HepG2 (cell line): ENCODE results near the gene FEM1C. TPM values are rescaled to one million over a fixed set of nuclear protein-coding genes. Genes with fewer than 3 reads are reported as not detected.

Experiments
- ATAC-seq: fragments of 200-7000 bp; cut with Tn5 transposase; 3 replicates; pipeline ENCODE4 v1.9.1; 2020; ENCODE audit warnings: mild to moderate bottlenecking, moderate library complexity
- BruUV-seq: library from RNA; stranded (reverse); fragments of 400-500 nt; replicated peaks from 2 replicates; lab custom pipeline; 2021; lab: Mats Ljungman, UMichigan
- CTCF ChIA-PET: fragments of 300-600 bp; formaldehyde crosslinking; extraction: SDS; loops from one replicate; lab custom pipeline; 2021; ENCODE audit warnings: low total read pairs, inconsistent platforms, low intra/inter-chr PET ratio; lab: Yijun Ruan, JAX
- POLR2A ChIA-PET: fragments of 350-600 bp; sonication (Branson Sonifier 250); formaldehyde crosslinking; loops from one replicate; lab custom pipeline; 2020; ENCODE audit warnings: antibody characterized with exemption, inconsistent platforms; lab: Yijun Ruan, JAX
- DNase-seq: peaks from one replicate; pipeline ENCODE4 v3.0.0-alpha.2; 2015; ENCODE audit warnings: low spot score
- FAIRE-seq: peaks from 3 replicates; lab custom pipeline; 2011; peaks lifted over from hg19 to GRCh38; lab: Jason Lieb, UNC
- H2AFZ ChIP-seq: one replicate; pipeline ENCODE4 v1.6.1; 2011; ENCODE audit warnings: low read length, inconsistent platforms
- H3K27ac ChIP-seq: fragments of 300-600 bp; 3 replicates; pipeline ENCODE4 v1.8.0; 2011; ENCODE audit warnings: mixed run types, mild to moderate bottlenecking, mixed read lengths, low read length, inconsistent platforms; ENCODE audit not compliant: insufficient read depth; ENCODE audit errors: extremely low read length
- H3K27me3 ChIP-seq, 2 experiments: fragments of 200-600 bp in 1 of 2; 2 replicates in 1 of 2; 3 replicates in 1 of 2; pipeline versions ENCODE4 v1.6.0 to v1.8.0; 2011; ENCODE audit warnings: low read length in 2 of 2, mild to moderate bottlenecking in 2 of 2, moderate library complexity in 2 of 2, inconsistent platforms in 1 of 2; ENCODE audit not compliant: insufficient read depth in 2 of 2, control insufficient read depth in 1 of 2
- H3K36me3 ChIP-seq, 2 experiments: fragments of 200-600 bp in 1 of 2; replicated peaks in 1 of 2; 2 replicates in 1 of 2; 3 replicates in 1 of 2; pipeline versions ENCODE4 v1.5.1 to v1.8.0; 2011; ENCODE audit warnings: low read length in 2 of 2, inconsistent platforms in 1 of 2; ENCODE audit not compliant: insufficient read depth in 2 of 2, control insufficient read depth in 1 of 2
- H3K4me1 ChIP-seq: 2 replicates; pipeline ENCODE4 v1.5.1; 2012; ENCODE audit warnings: low read length, inconsistent platforms; ENCODE audit not compliant: insufficient read depth
- H3K4me2 ChIP-seq: 2 replicates; pipeline ENCODE4 v1.6.0; 2011; ENCODE audit warnings: low read depth, low read length, inconsistent platforms
- H3K4me3 ChIP-seq, 3 experiments: fragments of 200-600 bp in 1 of 3; sonication (generic), shearing (Covaris generic) in 1 of 3; replicated peaks in 1 of 3; 2 replicates each; pipeline ENCODE4 v1.5.1; 2011 to 2016; ENCODE audit warnings: low read length in 3 of 3, inconsistent platforms in 2 of 3, low read depth in 2 of 3, mild to moderate bottlenecking in 2 of 3, control low read depth in 1 of 3, mixed read lengths in 1 of 3; ENCODE audit not compliant: insufficient read depth in 1 of 3
- H3K79me2 ChIP-seq: one replicate; pipeline ENCODE4 v1.6.1; 2011; ENCODE audit warnings: low read length, inconsistent platforms; ENCODE audit not compliant: insufficient read depth
- H3K9ac ChIP-seq: 2 replicates; pipeline ENCODE4 v1.6.0; 2011; ENCODE audit warnings: mild to moderate bottlenecking, low read depth, low read length, inconsistent platforms; ENCODE audit not compliant: insufficient read depth
- H3K9me3 ChIP-seq: 2 replicates; pipeline ENCODE4 v1.5.1; 2012; ENCODE audit warnings: mild to moderate bottlenecking, low read length
- H4K20me1 ChIP-seq: 2 replicates; pipeline ENCODE4 v1.6.0; 2011; ENCODE audit warnings: inconsistent platforms, mild to moderate bottlenecking, low read length, moderate library complexity; ENCODE audit not compliant: insufficient read depth
- AHR ChIP-seq: IDR thresholded peaks from 2 replicates; pipeline ENCODE4 v1.6.1; 2018; ENCODE audit warnings: missing genetic modification reagents, missing compliant biosample characterization
- CEBPB ChIP-seq: IDR thresholded peaks from 2 replicates; pipeline ENCODE4 v1.6.1; 2011; ENCODE audit warnings: low read depth, low read length, improper control_type of control experiment, borderline replicate concordance
- KAT2B ChIP-seq: fragments of 150-350 bp; IDR thresholded peaks from 2 replicates; pipeline ENCODE4 v1.6.1; 2014; ENCODE audit warnings: low read depth, low read length, borderline replicate concordance
- MTF1 ChIP-seq: sonication (generic); formaldehyde crosslinking; IDR thresholded peaks from 2 replicates; pipeline ENCODE4 v1.5.0; 2020; ENCODE audit warnings: missing genetic modification reagents
- NFIC ChIP-seq: IDR thresholded peaks from 2 replicates; pipeline ENCODE4 v1.6.1; 2012; ENCODE audit warnings: mild to moderate bottlenecking, low read length, inconsistent platforms
- NONO ChIP-seq, 2 experiments: fragments of 450-650 bp in 1 of 2; sonication (generic) in 1 of 2; formaldehyde crosslinking in 1 of 2; IDR thresholded peaks in 1 of 2; conservative IDR thresholded peaks in 1 of 2; 2 replicates each; pipeline versions ENCODE4 v1.6.1 to v1.8.0; 2017 to 2022; ENCODE audit warnings: mild to moderate bottlenecking in 1 of 2, missing genetic modification reagents in 1 of 2, moderate library complexity in 1 of 2
- ZBTB7B ChIP-seq: sonication (generic); formaldehyde crosslinking; IDR thresholded peaks from 2 replicates; pipeline ENCODE4 v1.4.0; 2020; ENCODE audit warnings: missing genetic modification reagents
- WGBS: methylation state at CpG from one replicate; pipeline ENCODE4 v1.1.6; 2017; ENCODE audit warnings: low lambda C conversion rate; 5-methylcytosine and 5-hydroxymethylcytosine counted together
- in situ Hi-C: cut with HindIII; loops from 2 replicates; pipeline ENCODE4 v1.10.0; 2017; ENCODE audit warnings: low pct_unique_long_range_greater_than_20kb; ENCODE audit not compliant: extremely low pct_ligation_motif_present
- intact Hi-C: fragments of 100-400 bp; cut with micrococcal nuclease; formaldehyde crosslinking; loops from one replicate; pipeline ENCODE4 v1.10.0; 2022; ENCODE audit not compliant: unreplicated experiment
- polyA plus RNA-seq, 8 experiments: library from polyadenylated mRNA; depleted of rRNA in 3 of 8; stranded (reverse) in 7 of 8; unstranded in 1 of 8; fragments of >200 nt; fragmentation: Illumina TruSeq in 4 of 8; extraction: Trizol in 4 of 8; gene quantifications; 2 replicates each; pipeline versions ENCODE4 v1.2.1 to v1.2.3, GENCODE V29; 2011 to 2016; ENCODE audit warnings: low read depth in 4 of 8, missing spikeins in 1 of 8, mixed read lengths in 1 of 8; ENCODE audit not compliant: insufficient read depth in 1 of 8
- total RNA-seq, 5 experiments: library from RNA; depleted of rRNA; stranded (reverse); fragments of >200 nt; fragmentation: Illumina TruSeq; extraction: Trizol; gene quantifications; 2 replicates each; pipeline ENCODE4 v1.2.3, GENCODE V29; 2016; ENCODE audit warnings: low read depth in 1 of 5
- TF ChIP-seq, protein P1 (sequence below): sonication (generic); formaldehyde crosslinking; IDR thresholded peaks from 2 replicates; pipeline ENCODE4 v1.8.1; 2022; ENCODE audit warnings: low read depth, mild to moderate bottlenecking, missing genetic modification reagents
- TF ChIP-seq, protein P2 (sequence below): sonication (generic); IDR thresholded peaks from 2 replicates; pipeline ENCODE4 v1.6.1; 2016; ENCODE audit warnings: low read depth, borderline replicate concordance
- TF ChIP-seq, protein P3 (sequence below): sonication (generic); formaldehyde crosslinking; IDR thresholded peaks from 2 replicates; pipeline ENCODE4 v1.5.0; 2020; ENCODE audit warnings: mild to moderate bottlenecking, missing genetic modification reagents
- TF ChIP-seq, protein P4 (sequence below): IDR thresholded peaks from 2 replicates; pipeline ENCODE4 v1.6.1; 2016; ENCODE audit warnings: low read depth, missing genetic modification reagents, missing compliant biosample characterization
- TF ChIP-seq, protein P5 (sequence below): sonication (generic); formaldehyde crosslinking; IDR thresholded peaks from 2 replicates; pipeline ENCODE4 v1.5.0; 2020; ENCODE audit warnings: mild to moderate bottlenecking, low read depth, missing genetic modification reagents, borderline replicate concordance

FEM1C gene
- total and polyA plus RNA-seq, 2 of the 13 experiments (the other 11 are each of a cell fraction or from before 2014, with no cell fraction given), result 5.5 to 8.3 TPM

DNA sequence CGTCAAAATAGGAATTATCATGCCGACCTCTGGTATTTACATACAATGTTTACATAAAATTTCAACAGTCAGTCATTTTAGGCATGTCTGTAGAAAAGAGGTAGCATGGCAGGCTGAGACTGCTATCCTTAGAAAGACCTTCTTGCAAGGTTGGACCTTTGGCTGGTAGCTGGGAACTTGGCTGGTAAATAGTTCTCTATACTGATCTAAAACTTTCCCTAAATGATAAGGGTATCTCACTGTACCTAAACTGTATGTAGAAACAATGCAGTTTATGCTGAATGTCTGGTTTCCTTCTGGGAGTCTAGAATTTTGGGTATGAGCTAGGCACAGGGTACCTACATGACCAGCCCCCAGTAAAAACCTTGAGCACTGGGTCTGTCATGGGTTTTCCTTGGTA lies 18.0 kb downstream of the FEM1C start:
- Histone ChIP-seq H3K27me3 (no peaks in the 10 kb centered on the region), H3K79me2 (peaks cover 51% of the 10 kb centered on the region), H4K20me1 (peaks cover 45% of the 10 kb centered on the region), H3K4me2 (no peak overlapping the region), H3K4me3 (no peak overlapping the region), H3K9me3 (no peaks in the 10 kb centered on the region), H3K4me1 (no peaks in the 10 kb centered on the region; the same call in 1 of the 2 replicates), H2AFZ (no peak overlapping the region), H3K36me3 (peaks cover 7 to 32% of the 10 kb centered on the region in 2 experiments), H3K27ac (no peak overlapping the region), H3K9ac (no peak overlapping the region)
- ChIA-PET POLR2A (no interaction called here), CTCF (no interaction called here)
- DNase-seq (no peak), FAIRE-seq (no peak), ATAC-seq (no peak)
- intact Hi-C loops, result no loop called here
- BruUV-seq, result no TSS peak
- in situ Hi-C loops, result no loop called here
- 65% methylated on average over 2 of the region's 2 CpGs for WGBS
- TF ChIP-seq, protein P1, sequence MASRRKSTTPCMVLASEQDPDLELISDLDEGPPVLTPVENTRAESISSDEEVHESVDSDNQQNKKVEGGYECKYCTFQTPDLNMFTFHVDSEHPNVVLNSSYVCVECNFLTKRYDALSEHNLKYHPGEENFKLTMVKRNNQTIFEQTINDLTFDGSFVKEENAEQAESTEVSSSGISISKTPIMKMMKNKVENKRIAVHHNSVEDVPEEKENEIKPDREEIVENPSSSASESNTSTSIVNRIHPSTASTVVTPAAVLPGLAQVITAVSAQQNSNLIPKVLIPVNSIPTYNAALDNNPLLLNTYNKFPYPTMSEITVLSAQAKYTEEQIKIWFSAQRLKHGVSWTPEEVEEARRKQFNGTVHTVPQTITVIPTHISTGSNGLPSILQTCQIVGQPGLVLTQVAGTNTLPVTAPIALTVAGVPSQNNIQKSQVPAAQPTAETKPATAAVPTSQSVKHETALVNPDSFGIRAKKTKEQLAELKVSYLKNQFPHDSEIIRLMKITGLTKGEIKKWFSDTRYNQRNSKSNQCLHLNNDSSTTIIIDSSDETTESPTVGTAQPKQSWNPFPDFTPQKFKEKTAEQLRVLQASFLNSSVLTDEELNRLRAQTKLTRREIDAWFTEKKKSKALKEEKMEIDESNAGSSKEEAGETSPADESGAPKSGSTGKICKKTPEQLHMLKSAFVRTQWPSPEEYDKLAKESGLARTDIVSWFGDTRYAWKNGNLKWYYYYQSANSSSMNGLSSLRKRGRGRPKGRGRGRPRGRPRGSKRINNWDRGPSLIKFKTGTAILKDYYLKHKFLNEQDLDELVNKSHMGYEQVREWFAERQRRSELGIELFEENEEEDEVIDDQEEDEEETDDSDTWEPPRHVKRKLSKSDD (CRISPR knock-in tag), result no peak
- TF ChIP-seq NFIC (no peak), ZBTB7B (CRISPR knock-in tag) (no peak), AHR (no peak), KAT2B (no peak), CEBPB (no peak), NONO (IDR thresholded peaks at IDR 0.05) (no peak), NONO (CRISPR knock-in tag; conservative IDR thresholded peaks at IDR 0.05) (no peak), MTF1 (CRISPR knock-in tag) (no peak)
- TF ChIP-seq, protein P2, sequence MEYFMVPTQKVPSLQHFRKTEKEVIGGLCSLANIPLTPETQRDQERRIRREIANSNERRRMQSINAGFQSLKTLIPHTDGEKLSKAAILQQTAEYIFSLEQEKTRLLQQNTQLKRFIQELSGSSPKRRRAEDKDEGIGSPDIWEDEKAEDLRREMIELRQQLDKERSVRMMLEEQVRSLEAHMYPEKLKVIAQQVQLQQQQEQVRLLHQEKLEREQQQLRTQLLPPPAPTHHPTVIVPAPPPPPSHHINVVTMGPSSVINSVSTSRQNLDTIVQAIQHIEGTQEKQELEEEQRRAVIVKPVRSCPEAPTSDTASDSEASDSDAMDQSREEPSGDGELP, result no peak
- TF ChIP-seq, protein P3, sequence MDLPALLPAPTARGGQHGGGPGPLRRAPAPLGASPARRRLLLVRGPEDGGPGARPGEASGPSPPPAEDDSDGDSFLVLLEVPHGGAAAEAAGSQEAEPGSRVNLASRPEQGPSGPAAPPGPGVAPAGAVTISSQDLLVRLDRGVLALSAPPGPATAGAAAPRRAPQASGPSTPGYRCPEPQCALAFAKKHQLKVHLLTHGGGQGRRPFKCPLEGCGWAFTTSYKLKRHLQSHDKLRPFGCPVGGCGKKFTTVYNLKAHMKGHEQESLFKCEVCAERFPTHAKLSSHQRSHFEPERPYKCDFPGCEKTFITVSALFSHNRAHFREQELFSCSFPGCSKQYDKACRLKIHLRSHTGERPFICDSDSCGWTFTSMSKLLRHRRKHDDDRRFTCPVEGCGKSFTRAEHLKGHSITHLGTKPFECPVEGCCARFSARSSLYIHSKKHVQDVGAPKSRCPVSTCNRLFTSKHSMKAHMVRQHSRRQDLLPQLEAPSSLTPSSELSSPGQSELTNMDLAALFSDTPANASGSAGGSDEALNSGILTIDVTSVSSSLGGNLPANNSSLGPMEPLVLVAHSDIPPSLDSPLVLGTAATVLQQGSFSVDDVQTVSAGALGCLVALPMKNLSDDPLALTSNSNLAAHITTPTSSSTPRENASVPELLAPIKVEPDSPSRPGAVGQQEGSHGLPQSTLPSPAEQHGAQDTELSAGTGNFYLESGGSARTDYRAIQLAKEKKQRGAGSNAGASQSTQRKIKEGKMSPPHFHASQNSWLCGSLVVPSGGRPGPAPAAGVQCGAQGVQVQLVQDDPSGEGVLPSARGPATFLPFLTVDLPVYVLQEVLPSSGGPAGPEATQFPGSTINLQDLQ (CRISPR knock-in tag), result no peak
- TF ChIP-seq, protein P4, sequence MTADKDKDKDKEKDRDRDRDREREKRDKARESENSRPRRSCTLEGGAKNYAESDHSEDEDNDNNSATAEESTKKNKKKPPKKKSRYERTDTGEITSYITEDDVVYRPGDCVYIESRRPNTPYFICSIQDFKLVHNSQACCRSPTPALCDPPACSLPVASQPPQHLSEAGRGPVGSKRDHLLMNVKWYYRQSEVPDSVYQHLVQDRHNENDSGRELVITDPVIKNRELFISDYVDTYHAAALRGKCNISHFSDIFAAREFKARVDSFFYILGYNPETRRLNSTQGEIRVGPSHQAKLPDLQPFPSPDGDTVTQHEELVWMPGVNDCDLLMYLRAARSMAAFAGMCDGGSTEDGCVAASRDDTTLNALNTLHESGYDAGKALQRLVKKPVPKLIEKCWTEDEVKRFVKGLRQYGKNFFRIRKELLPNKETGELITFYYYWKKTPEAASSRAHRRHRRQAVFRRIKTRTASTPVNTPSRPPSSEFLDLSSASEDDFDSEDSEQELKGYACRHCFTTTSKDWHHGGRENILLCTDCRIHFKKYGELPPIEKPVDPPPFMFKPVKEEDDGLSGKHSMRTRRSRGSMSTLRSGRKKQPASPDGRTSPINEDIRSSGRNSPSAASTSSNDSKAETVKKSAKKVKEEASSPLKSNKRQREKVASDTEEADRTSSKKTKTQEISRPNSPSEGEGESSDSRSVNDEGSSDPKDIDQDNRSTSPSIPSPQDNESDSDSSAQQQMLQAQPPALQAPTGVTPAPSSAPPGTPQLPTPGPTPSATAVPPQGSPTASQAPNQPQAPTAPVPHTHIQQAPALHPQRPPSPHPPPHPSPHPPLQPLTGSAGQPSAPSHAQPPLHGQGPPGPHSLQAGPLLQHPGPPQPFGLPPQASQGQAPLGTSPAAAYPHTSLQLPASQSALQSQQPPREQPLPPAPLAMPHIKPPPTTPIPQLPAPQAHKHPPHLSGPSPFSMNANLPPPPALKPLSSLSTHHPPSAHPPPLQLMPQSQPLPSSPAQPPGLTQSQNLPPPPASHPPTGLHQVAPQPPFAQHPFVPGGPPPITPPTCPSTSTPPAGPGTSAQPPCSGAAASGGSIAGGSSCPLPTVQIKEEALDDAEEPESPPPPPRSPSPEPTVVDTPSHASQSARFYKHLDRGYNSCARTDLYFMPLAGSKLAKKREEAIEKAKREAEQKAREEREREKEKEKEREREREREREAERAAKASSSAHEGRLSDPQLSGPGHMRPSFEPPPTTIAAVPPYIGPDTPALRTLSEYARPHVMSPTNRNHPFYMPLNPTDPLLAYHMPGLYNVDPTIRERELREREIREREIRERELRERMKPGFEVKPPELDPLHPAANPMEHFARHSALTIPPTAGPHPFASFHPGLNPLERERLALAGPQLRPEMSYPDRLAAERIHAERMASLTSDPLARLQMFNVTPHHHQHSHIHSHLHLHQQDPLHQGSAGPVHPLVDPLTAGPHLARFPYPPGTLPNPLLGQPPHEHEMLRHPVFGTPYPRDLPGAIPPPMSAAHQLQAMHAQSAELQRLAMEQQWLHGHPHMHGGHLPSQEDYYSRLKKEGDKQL (CRISPR knock-in tag), result no peak
- TF ChIP-seq, protein P5, sequence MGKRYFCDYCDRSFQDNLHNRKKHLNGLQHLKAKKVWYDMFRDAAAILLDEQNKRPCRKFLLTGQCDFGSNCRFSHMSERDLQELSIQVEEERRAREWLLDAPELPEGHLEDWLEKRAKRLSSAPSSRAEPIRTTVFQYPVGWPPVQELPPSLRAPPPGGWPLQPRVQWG, result no peak
